HG03354 (cell line): Measurements from ENCODE around the gene TBC1D3B.
"Not testable (repeated sequence)": the region's sequence is repeated elsewhere in the genome, so short reads cannot be mapped to it uniquely, and the experiment has no call there.

Source experiments
- ATAC-seq: cut with Tn5 transposase; IDR thresholded peaks from one replicate; pipeline ENCODE4 v1.9.1; 2021; ENCODE audit warnings: mild to moderate bottlenecking; ENCODE audit not compliant: unreplicated experiment, poor library complexity, severe bottlenecking

Gene TBC1D3B

GRCh38 chr17:36176536-36176935 lies at the start of gene TBC1D3B:
TBC1D3B (minus strand) TSS chr17:36176636; CDS start chr17:36175050, 1,586 bp downstream.
- not testable (repeated sequence) for ATAC-seq

GRCh38 chr17:36222967-36223366 lies 46.5 kb upstream of the TBC1D3B start:
- ATAC-seq: not testable (repeated sequence)

- ATAC-seq: not testable (repeated sequence)
Observed at GRCh38 chr17:36221581-36222100, 45.2 kb upstream of the TBC1D3B start.

GRCh38 chr17:36220737-36221580 lies 44.5 kb upstream of the TBC1D3B start:
- ATAC-seq: not testable (repeated sequence)

- not testable (repeated sequence) for ATAC-seq
Observed at GRCh38 chr17:36219556-36219955, 43.1 kb upstream of the TBC1D3B start.

GRCh38 chr17:36215406-36216308 lies 39.2 kb upstream of the TBC1D3B start:
- not testable (repeated sequence) for ATAC-seq

GRCh38 chr17:36214918-36215317 lies 38.5 kb upstream of the TBC1D3B start:
- no peak for ATAC-seq

GRCh38 chr17:36213695-36214094 lies 37.3 kb upstream of the TBC1D3B start:
- no peak for ATAC-seq

- no peak for ATAC-seq
Observed at GRCh38 chr17:36212966-36213365, 36.5 kb upstream of the TBC1D3B start.

- ATAC-seq: no peak
Observed at GRCh38 chr17:36212272-36212605, 35.8 kb upstream of the TBC1D3B start.

GRCh38 chr17:36211484-36212271 lies 35.2 kb upstream of the TBC1D3B start:
- ATAC-seq: not testable (repeated sequence)

- ATAC-seq: peak; percentile 74
Observed at GRCh38 chr17:36210439-36211211, 34.2 kb upstream of the TBC1D3B start, which contains the start of gene CCL4L2. CCL4L2 (plus strand) TSS chr17:36211063.

GRCh38 chr17:36209575-36209974 lies 33.1 kb upstream of the TBC1D3B start:
- no peak for ATAC-seq

GRCh38 chr17:36207383-36207782 lies 30.9 kb upstream of the TBC1D3B start:
- ATAC-seq: not testable (repeated sequence)

GRCh38 chr17:36206486-36206821 lies 30.0 kb upstream of the TBC1D3B start:
- ATAC-seq: not testable (repeated sequence)

GRCh38 chr17:36205637-36206485 lies 29.4 kb upstream of the TBC1D3B start:
- ATAC-seq: peak; percentile 24

- ATAC-seq: no peak
Observed at GRCh38 chr17:36204724-36205500, 28.5 kb upstream of the TBC1D3B start.
